ENCODE results near the gene APOBEC3A. TPM values are rescaled to one million over a fixed set of nuclear protein-coding genes. Genes with fewer than 3 reads are reported as not detected.

Gene APOBEC3A
- not detected in 2 replicates for total RNA-seq

- DNase-seq (ENCODE audit: extremely low read depth, low read depth, low spot score) = no peak
Observed at GRCh38 chr22:38957046-38957770, at the start of gene APOBEC3A. Gene APOBEC3A (plus strand): TSS chr22:38957609. CDS start chr22:38957692, 83 bp downstream.

- DNase-seq (ENCODE audit: extremely low read depth, low read depth, low spot score) = no peak
Observed at GRCh38 chr22:38907767-38908166, 49.6 kb upstream of the APOBEC3A start.

- no peak for DNase-seq (ENCODE audit: extremely low read depth, low read depth, low spot score)
Observed at GRCh38 chr22:38911434-38911833, 46.0 kb upstream of the APOBEC3A start.

- no peak for DNase-seq (ENCODE audit: extremely low read depth, low read depth, low spot score)
Observed at GRCh38 chr22:38919631-38920190, 37.7 kb upstream of the APOBEC3A start.

GRCh38 chr22:38921120-38921519 is 36.3 kb upstream of the APOBEC3A start:
- no peak for DNase-seq (ENCODE audit: extremely low read depth, low read depth, low spot score)

GRCh38 chr22:38921806-38922205 is 35.6 kb upstream of the APOBEC3A start:
- DNase-seq (ENCODE audit: extremely low read depth, low read depth, low spot score) = no peak

- DNase-seq (ENCODE audit: extremely low read depth, low read depth, low spot score) = no peak
Observed at GRCh38 chr22:38923463-38924346, 33.7 kb upstream of the APOBEC3A start.

GRCh38 chr22:38924347-38924952 is 33.0 kb upstream of the APOBEC3A start:
- DNase-seq (ENCODE audit: extremely low read depth, low read depth, low spot score) = peak; percentile 48

GRCh38 chr22:38925571-38926041 is 31.8 kb upstream of the APOBEC3A start:
- no peak for DNase-seq (ENCODE audit: extremely low read depth, low read depth, low spot score)

GRCh38 chr22:38927033-38927781 is 30.2 kb upstream of the APOBEC3A start:
- no peak for DNase-seq (ENCODE audit: extremely low read depth, low read depth, low spot score)

- no peak for DNase-seq (ENCODE audit: extremely low read depth, low read depth, low spot score)
Observed at GRCh38 chr22:38930512-38930911, 26.9 kb upstream of the APOBEC3A start.

- no peak for DNase-seq (ENCODE audit: extremely low read depth, low read depth, low spot score)
Observed at GRCh38 chr22:38935023-38935422, 22.4 kb upstream of the APOBEC3A start.

- DNase-seq (ENCODE audit: extremely low read depth, low read depth, low spot score) = no peak
Observed at GRCh38 chr22:38935616-38936015, 21.8 kb upstream of the APOBEC3A start.

GRCh38 chr22:38936562-38936961 is 20.8 kb upstream of the APOBEC3A start:
- no peak for DNase-seq (ENCODE audit: extremely low read depth, low read depth, low spot score)

GRCh38 chr22:38937036-38937435 is 20.4 kb upstream of the APOBEC3A start:
- DNase-seq (ENCODE audit: extremely low read depth, low read depth, low spot score) = no peak

- no peak for DNase-seq (ENCODE audit: extremely low read depth, low read depth, low spot score)
Observed at GRCh38 chr22:38937541-38937940, 19.9 kb upstream of the APOBEC3A start.

- DNase-seq (ENCODE audit: extremely low read depth, low read depth, low spot score) = no peak
Observed at GRCh38 chr22:38938221-38938620, 19.2 kb upstream of the APOBEC3A start.

GRCh38 chr22:38938925-38939324 is 18.5 kb upstream of the APOBEC3A start:
- DNase-seq (ENCODE audit: extremely low read depth, low read depth, low spot score) = no peak

- no peak for DNase-seq (ENCODE audit: extremely low read depth, low read depth, low spot score)
Observed at GRCh38 chr22:38940811-38941384, 16.5 kb upstream of the APOBEC3A start.

GRCh38 chr22:38941488-38941987 is 15.9 kb upstream of the APOBEC3A start:
- DNase-seq (ENCODE audit: extremely low read depth, low read depth, low spot score) = no peak
